GM12878 (cell line): ENCODE data around the gene LYRM4. TPM values are rescaled to one million over a fixed set of nuclear protein-coding genes. Genes with fewer than 3 reads are reported as not detected.

ENCODE experiments used
- ATAC-seq: fragments of 200-7000 bp; cut with Tn5 transposase; 3 replicates; pipeline ENCODE4 v1.9.1; 2020; ENCODE audit warnings: mild to moderate bottlenecking, moderate library complexity
- BruUV-seq: library from RNA; stranded (reverse); fragments of 400-500 nt; replicated peaks from 2 replicates; lab custom pipeline; 2021; lab: Mats Ljungman, UMichigan
- CTCF ChIA-PET: fragments of 300-600 bp; sonication (Branson Sonifier 250); formaldehyde crosslinking; extraction: SDS; loops from one replicate; lab custom pipeline; 2021; ENCODE audit warnings: inconsistent platforms; lab: Yijun Ruan, JAX
- POLR2A ChIA-PET: fragments of 350-600 bp; formaldehyde crosslinking; extraction: SDS; loops from one replicate; lab custom pipeline; 2021; ENCODE audit warnings: inconsistent platforms; lab: Charles Lee
- RAD21 ChIA-PET: fragments of 300-600 bp; sonication (Branson Sonifier 250); formaldehyde crosslinking; loops from one replicate; lab custom pipeline; 2023; ENCODE audit warnings: antibody characterized with exemption; ENCODE audit not compliant: unreplicated experiment; lab: Charles Lee
- SMC1A ChIA-PET: fragments of 300-600 bp; sonication (Branson Sonifier 250); formaldehyde crosslinking; loops from one replicate; lab custom pipeline; 2023; ENCODE audit not compliant: unreplicated experiment, uncharacterized antibody; lab: Charles Lee
- DNase-seq: peaks from one replicate; pipeline ENCODE4 v3.0.0-alpha.2; 2011; ENCODE audit warnings: low read depth, low spot score
- FAIRE-seq: peaks from 3 replicates; lab custom pipeline; 2011; peaks lifted over from hg19 to GRCh38; lab: Jason Lieb, UNC
- H2AFZ ChIP-seq: 2 replicates; pipeline ENCODE4 v1.6.0; 2011; ENCODE audit warnings: low read depth, low read length, control low read depth; ENCODE audit not compliant: control insufficient read depth
- H3K27ac ChIP-seq: 2 replicates; pipeline ENCODE4 v1.5.1; 2011; ENCODE audit warnings: control low read depth; ENCODE audit not compliant: control insufficient read depth, insufficient read depth
- H3K27me3 ChIP-seq, 2 experiments: replicated peaks in 1 of 2; 2 replicates each; pipeline versions ENCODE4 v1.6.0 to v1.6.1; 2011; ENCODE audit warnings: low read length in 1 of 2; ENCODE audit not compliant: control insufficient read depth in 2 of 2, insufficient read depth in 2 of 2
- H3K36me3 ChIP-seq, 2 experiments: 2 replicates each; pipeline ENCODE4 v1.5.1; 2011; ENCODE audit warnings: low read length in 1 of 2; ENCODE audit not compliant: control insufficient read depth in 2 of 2, insufficient read depth in 2 of 2
- H3K4me1 ChIP-seq: 2 replicates; pipeline ENCODE4 v1.6.1; 2011; ENCODE audit warnings: mild to moderate bottlenecking, low read length, moderate library complexity, mixed read lengths; ENCODE audit not compliant: control insufficient read depth, insufficient read depth
- H3K4me2 ChIP-seq: 2 replicates; pipeline ENCODE4 v1.6.0; 2011; ENCODE audit warnings: control low read depth; ENCODE audit not compliant: control insufficient read depth, insufficient read depth
- H3K4me3 ChIP-seq: fragments of 200-600 bp; sonication (generic); 2 replicates; pipeline ENCODE4 v1.5.1; 2016
- H3K79me2 ChIP-seq: 2 replicates; pipeline ENCODE4 v1.6.0; 2011; ENCODE audit warnings: low read length; ENCODE audit not compliant: control insufficient read depth, insufficient read depth
- H3K9ac ChIP-seq: 2 replicates; pipeline ENCODE4 v1.8.0; 2011; ENCODE audit warnings: low read length, control low read depth, mixed read lengths; ENCODE audit not compliant: control insufficient read depth, insufficient read depth
- H3K9me3 ChIP-seq: replicated peaks from 3 replicates; pipeline ENCODE4 v1.5.1; 2011; ENCODE audit warnings: mild to moderate bottlenecking, low read length; ENCODE audit not compliant: control insufficient read depth, insufficient read depth
- H4K20me1 ChIP-seq: 2 replicates; pipeline ENCODE4 v1.6.0; 2011; ENCODE audit not compliant: control insufficient read depth, insufficient read depth
- CREM ChIP-seq: IDR thresholded peaks from 2 replicates; pipeline ENCODE4 v1.6.1; 2014; ENCODE audit warnings: antibody characterized with exemption, low read depth
- ETV6 ChIP-seq, 2 experiments: fragments of 450-650 bp in 1 of 2; IDR thresholded peaks in 1 of 2; conservative IDR thresholded peaks in 1 of 2; 2 replicates each; pipeline ENCODE4 v1.6.1; 2014; ENCODE audit warnings: antibody characterized with exemption in 1 of 2, borderline replicate concordance in 1 of 2, low read depth in 1 of 2, mild to moderate bottlenecking in 1 of 2, moderate library complexity in 1 of 2
- FOXK2 ChIP-seq: fragments of 450-650 bp; IDR thresholded peaks from 2 replicates; pipeline ENCODE4 v1.6.1; 2017; ENCODE audit warnings: mild to moderate bottlenecking, moderate library complexity
- GABPA ChIP-seq: IDR thresholded peaks from 2 replicates; pipeline ENCODE4 v1.6.1; 2014; ENCODE audit warnings: antibody characterized with exemption, low read depth, mild to moderate bottlenecking, inconsistent platforms
- HCFC1 ChIP-seq: fragments of 150-350 bp; IDR thresholded peaks from 2 replicates; pipeline ENCODE4 v1.6.1; 2014; ENCODE audit warnings: low read length
- KAT2A ChIP-seq: conservative IDR thresholded peaks from 2 replicates; pipeline ENCODE4 v1.6.1; 2011; ENCODE audit warnings: low read depth, low read length; ENCODE audit not compliant: control insufficient read depth
- KLF5 ChIP-seq: fragments of 450-650 bp; IDR thresholded peaks from 2 replicates; pipeline ENCODE4 v1.6.1; 2014; ENCODE audit warnings: mild to moderate bottlenecking; ENCODE audit not compliant: partially characterized antibody
- NBN ChIP-seq: fragments of 450-650 bp; IDR thresholded peaks from 2 replicates; pipeline ENCODE4 v1.6.1; 2016
- POLR2AphosphoS2 ChIP-seq: IDR thresholded peaks from 2 replicates; pipeline ENCODE4 v1.6.1; 2011; ENCODE audit warnings: low read depth, mild to moderate bottlenecking, low read length, improper control_type of control experiment, moderate library complexity
- RAD21 ChIP-seq: IDR thresholded peaks from 2 replicates; pipeline ENCODE4 v1.6.1; 2011; ENCODE audit warnings: mild to moderate bottlenecking, low read depth, low read length, moderate library complexity; ENCODE audit not compliant: insufficient read depth
- RCOR1 ChIP-seq: conservative IDR thresholded peaks from 2 replicates; pipeline ENCODE4 v1.6.1; 2012; ENCODE audit warnings: low read depth, low read length, improper control_type of control experiment
- RUNX3 ChIP-seq: IDR thresholded peaks from 2 replicates; pipeline ENCODE4 v1.6.1; 2012; ENCODE audit warnings: low read length, inconsistent platforms
- SIX5 ChIP-seq: IDR thresholded peaks from 2 replicates; pipeline ENCODE4 v1.6.1; 2011; ENCODE audit warnings: mild to moderate bottlenecking, low read depth, low read length, moderate library complexity; ENCODE audit not compliant: severe bottlenecking
- STAT3 ChIP-seq: IDR thresholded peaks from 2 replicates; pipeline ENCODE4 v1.6.1; 2011; ENCODE audit warnings: low read depth, low read length, improper control_type of control experiment
- TARDBP ChIP-seq: IDR thresholded peaks from 2 replicates; pipeline ENCODE4 v1.6.1; 2016; ENCODE audit warnings: borderline replicate concordance
- TCF7 ChIP-seq: IDR thresholded peaks from 2 replicates; pipeline ENCODE4 v1.6.1; 2014; ENCODE audit warnings: antibody characterized with exemption, borderline replicate concordance
- ZSCAN29 ChIP-seq: fragments of 450-650 bp; IDR thresholded peaks from 2 replicates; pipeline ENCODE4 v1.6.1; 2017; ENCODE audit warnings: mild to moderate bottlenecking, moderate library complexity
- WGBS: methylation state at CpG from one replicate; pipeline ENCODE4 v1.1.6; 2016; ENCODE audit warnings: low lambda C conversion rate; ENCODE audit not compliant: insufficient replicate concordance, insufficient coverage; ENCODE audit errors: missing lambda C conversion rate; 5-methylcytosine and 5-hydroxymethylcytosine counted together
- in situ Hi-C: fragments of 300-500 bp; cut with MboI; formaldehyde crosslinking; loops from 9 replicates; pipeline ENCODE4 v1.14.3; 2018; ENCODE audit warnings: mixed read lengths
- intact Hi-C: fragments of 100-400 bp; cut with micrococcal nuclease; formaldehyde crosslinking; loops from one replicate; pipeline ENCODE4 v1.14.2; 2022; ENCODE audit not compliant: unreplicated experiment
- polyA plus RNA-seq, 11 experiments: library from polyadenylated mRNA; depleted of rRNA in 4 of 11; unstranded in 6 of 11; stranded (reverse) in 5 of 11; fragments of >200 nt; fragmentation: Nextera tagmentation in 4 of 11; fragmentation: Illumina TruSeq in 1 of 11; extraction: Ambion mirVana in 4 of 11; extraction: Trizol in 1 of 11; gene quantifications; 1 replicate in 1 of 11; 2 replicates in 10 of 11; pipeline versions ENCODE4 v1.2.1 to v1.2.3, GENCODE V29; 2011 to 2016; ENCODE audit warnings: inconsistent platforms in 2 of 11, missing spikeins in 2 of 11, low read depth in 1 of 11
- total RNA-seq, 4 experiments: library from RNA; depleted of rRNA in 3 of 4; stranded (reverse); fragments of >200 nt in 3 of 4; fragmentation: Illumina TruSeq in 1 of 4; extraction: Trizol in 1 of 4; gene quantifications; 2 replicates each; pipeline versions ENCODE4 v1.2.1 to v1.2.3, GENCODE V29; 2013 to 2021
- TF ChIP-seq, protein P1 (sequence below): IDR thresholded peaks from 2 replicates; pipeline ENCODE4 v1.6.1; 2012; ENCODE audit warnings: low read length, inconsistent platforms
- TF ChIP-seq, protein P2 (sequence below): fragments of 150-350 bp; IDR thresholded peaks from 2 replicates; pipeline ENCODE4 v1.6.1; 2014; ENCODE audit warnings: mild to moderate bottlenecking, low read depth, low read length
- TF ChIP-seq, protein P3 (sequence below): fragments of 450-650 bp; formaldehyde crosslinking; IDR thresholded peaks from 2 replicates; pipeline ENCODE4 v1.4.0; 2020; ENCODE audit warnings: mild to moderate bottlenecking, moderate library complexity

LYRM4 gene
- total and polyA plus RNA-seq, 10 of the 15 experiments (the other 5 are each of a cell fraction or from before 2014, with no cell fraction given), result 32.7 to 66.8 (median 44.0) TPM

- H3K9me3 ChIP-seq, result no peaks in the 10 kb centered on the region
- FAIRE-seq (no peak), ATAC-seq (no peak), DNase-seq (no peak)
- CTCF ChIA-PET, result no interaction called here
- no peak for TF ChIP-seq NBN
- TF ChIP-seq RAD21, result no peak
- TF ChIP-seq FOXK2, result no peak
- no peak for TF ChIP-seq ZSCAN29
- TF ChIP-seq, protein P1, sequence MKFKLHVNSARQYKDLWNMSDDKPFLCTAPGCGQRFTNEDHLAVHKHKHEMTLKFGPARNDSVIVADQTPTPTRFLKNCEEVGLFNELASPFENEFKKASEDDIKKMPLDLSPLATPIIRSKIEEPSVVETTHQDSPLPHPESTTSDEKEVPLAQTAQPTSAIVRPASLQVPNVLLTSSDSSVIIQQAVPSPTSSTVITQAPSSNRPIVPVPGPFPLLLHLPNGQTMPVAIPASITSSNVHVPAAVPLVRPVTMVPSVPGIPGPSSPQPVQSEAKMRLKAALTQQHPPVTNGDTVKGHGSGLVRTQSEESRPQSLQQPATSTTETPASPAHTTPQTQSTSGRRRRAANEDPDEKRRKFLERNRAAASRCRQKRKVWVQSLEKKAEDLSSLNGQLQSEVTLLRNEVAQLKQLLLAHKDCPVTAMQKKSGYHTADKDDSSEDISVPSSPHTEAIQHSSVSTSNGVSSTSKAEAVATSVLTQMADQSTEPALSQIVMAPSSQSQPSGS, result no peak
- no peak for TF ChIP-seq STAT3
- TF ChIP-seq, protein P2, sequence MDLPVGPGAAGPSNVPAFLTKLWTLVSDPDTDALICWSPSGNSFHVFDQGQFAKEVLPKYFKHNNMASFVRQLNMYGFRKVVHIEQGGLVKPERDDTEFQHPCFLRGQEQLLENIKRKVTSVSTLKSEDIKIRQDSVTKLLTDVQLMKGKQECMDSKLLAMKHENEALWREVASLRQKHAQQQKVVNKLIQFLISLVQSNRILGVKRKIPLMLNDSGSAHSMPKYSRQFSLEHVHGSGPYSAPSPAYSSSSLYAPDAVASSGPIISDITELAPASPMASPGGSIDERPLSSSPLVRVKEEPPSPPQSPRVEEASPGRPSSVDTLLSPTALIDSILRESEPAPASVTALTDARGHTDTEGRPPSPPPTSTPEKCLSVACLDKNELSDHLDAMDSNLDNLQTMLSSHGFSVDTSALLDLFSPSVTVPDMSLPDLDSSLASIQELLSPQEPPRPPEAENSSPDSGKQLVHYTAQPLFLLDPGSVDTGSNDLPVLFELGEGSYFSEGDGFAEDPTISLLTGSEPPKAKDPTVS, result no peak
- no peak for TF ChIP-seq GABPA
- no peak for TF ChIP-seq RCOR1
- no peak for TF ChIP-seq TARDBP
- TF ChIP-seq POLR2AphosphoS2, result no peak
- no peak for TF ChIP-seq TCF7
- TF ChIP-seq, protein P3, sequence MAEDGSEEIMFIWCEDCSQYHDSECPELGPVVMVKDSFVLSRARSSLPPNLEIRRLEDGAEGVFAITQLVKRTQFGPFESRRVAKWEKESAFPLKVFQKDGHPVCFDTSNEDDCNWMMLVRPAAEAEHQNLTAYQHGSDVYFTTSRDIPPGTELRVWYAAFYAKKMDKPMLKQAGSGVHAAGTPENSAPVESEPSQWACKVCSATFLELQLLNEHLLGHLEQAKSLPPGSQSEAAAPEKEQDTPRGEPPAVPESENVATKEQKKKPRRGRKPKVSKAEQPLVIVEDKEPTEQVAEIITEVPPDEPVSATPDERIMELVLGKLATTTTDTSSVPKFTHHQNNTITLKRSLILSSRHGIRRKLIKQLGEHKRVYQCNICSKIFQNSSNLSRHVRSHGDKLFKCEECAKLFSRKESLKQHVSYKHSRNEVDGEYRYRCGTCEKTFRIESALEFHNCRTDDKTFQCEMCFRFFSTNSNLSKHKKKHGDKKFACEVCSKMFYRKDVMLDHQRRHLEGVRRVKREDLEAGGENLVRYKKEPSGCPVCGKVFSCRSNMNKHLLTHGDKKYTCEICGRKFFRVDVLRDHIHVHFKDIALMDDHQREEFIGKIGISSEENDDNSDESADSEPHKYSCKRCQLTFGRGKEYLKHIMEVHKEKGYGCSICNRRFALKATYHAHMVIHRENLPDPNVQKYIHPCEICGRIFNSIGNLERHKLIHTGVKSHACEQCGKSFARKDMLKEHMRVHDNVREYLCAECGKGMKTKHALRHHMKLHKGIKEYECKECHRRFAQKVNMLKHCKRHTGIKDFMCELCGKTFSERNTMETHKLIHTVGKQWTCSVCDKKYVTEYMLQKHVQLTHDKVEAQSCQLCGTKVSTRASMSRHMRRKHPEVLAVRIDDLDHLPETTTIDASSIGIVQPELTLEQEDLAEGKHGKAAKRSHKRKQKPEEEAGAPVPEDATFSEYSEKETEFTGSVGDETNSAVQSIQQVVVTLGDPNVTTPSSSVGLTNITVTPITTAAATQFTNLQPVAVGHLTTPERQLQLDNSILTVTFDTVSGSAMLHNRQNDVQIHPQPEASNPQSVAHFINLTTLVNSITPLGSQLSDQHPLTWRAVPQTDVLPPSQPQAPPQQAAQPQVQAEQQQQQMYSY (CRISPR knock-in tag), result no peak
- TF ChIP-seq CREM, result no peak
- TF ChIP-seq HCFC1, result no peak
- TF ChIP-seq RUNX3, result no peak
- no peak for TF ChIP-seq SIX5
- TF ChIP-seq ETV6 (conservative IDR thresholded peaks at IDR 0.05 in 1 of 2, IDR thresholded peaks at IDR 0.05 in 1 of 2; ENCODE audit: borderline replicate concordance in 1 of 2, low read depth in 1 of 2), result no peak
- TF ChIP-seq KLF5, result no peak
- no peak for TF ChIP-seq KAT2A
- intact Hi-C loops, result no loop called here
- H4K20me1 ChIP-seq, result no peaks in the 10 kb centered on the region
- H3K79me2 ChIP-seq, result no peaks in the 10 kb centered on the region; the same call in 1 of the 2 replicates
- H2AFZ ChIP-seq, result no peak overlapping the region
- H3K4me3 ChIP-seq, result no peak overlapping the region
- RAD21 ChIA-PET, result no interaction called here
- POLR2A ChIA-PET, result no interaction called here
- in situ Hi-C loops, result no loop called here
- no peaks in the 10 kb centered on the region for H3K36me3 ChIP-seq
- WGBS, result 97% methylated on average over 5 of the region's 5 CpGs
- no peak overlapping the region for H3K27ac ChIP-seq
- no peaks in the 10 kb centered on the region for H3K27me3 ChIP-seq
- no TSS peak for BruUV-seq
- H3K4me2 ChIP-seq, result no peak overlapping the region
- SMC1A ChIA-PET, result interaction anchor here (1.1 kb wide), 1 partner anchor 57 kb away, joined by 6 read pairs; no protein-coding TSS in a partner anchor
- no peaks in the 10 kb centered on the region for H3K4me1 ChIP-seq
- no peak overlapping the region for H3K9ac ChIP-seq
Measured at GRCh38 chr6:5201271-5201670, 59.5 kb downstream of the LYRM4 start.
